ENCODE results near the gene RASSF4.

The RASSF4 gene

DNA sequence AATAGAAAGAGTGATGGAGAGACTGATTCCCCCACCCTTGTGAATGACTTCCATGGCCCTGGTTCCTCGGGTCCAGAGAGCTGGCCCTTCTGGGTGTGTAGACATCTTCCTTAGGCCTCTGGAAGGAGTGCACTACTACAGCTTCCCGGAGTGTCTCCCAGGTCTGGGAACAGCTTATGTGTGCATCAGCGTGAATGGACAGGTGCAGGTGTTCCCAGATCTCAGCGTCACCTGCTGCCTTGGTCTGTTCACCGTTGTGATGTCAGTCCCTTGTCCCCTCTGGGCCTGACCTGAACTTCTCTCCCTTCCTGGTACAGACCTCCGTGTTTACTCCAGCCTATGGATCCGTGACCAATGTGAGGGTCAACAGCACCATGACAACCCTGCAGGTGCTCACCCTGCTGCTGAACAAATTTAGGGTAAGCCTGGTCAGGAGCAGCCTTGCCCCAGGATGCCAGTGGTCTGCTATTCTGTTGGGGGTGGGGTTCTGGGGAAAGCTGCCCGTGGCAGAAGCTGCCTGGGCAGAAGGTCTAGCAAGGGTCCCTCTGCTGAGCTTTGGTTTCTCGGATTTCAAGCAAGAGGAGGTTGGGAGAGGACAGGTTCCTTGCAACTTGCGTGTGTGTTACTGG, 29.5 kb downstream of the RASSF4 start:
- H4K20me1 ChIP-seq (ENCODE audit: insufficient read depth, low read length) = no peaks in the 10 kb centered on the region
- H3K27ac ChIP-seq (ENCODE audit: low read length) = no peak overlapping the region
- H3K36me3 ChIP-seq (ENCODE audit: insufficient read depth, low read length) = no peaks in the 10 kb centered on the region
- peaks cover 4% of the 10 kb centered on the region for H3K4me1 ChIP-seq (ENCODE audit: insufficient read depth, low read length)
- H3K27me3 ChIP-seq (ENCODE audit: insufficient read depth, low read length, poor library complexity) = no peaks in the 10 kb centered on the region
- no peaks in the 10 kb centered on the region for H3K79me2 ChIP-seq (ENCODE audit: insufficient read depth, low read length)
- TF ChIP-seq, protein P1, sequence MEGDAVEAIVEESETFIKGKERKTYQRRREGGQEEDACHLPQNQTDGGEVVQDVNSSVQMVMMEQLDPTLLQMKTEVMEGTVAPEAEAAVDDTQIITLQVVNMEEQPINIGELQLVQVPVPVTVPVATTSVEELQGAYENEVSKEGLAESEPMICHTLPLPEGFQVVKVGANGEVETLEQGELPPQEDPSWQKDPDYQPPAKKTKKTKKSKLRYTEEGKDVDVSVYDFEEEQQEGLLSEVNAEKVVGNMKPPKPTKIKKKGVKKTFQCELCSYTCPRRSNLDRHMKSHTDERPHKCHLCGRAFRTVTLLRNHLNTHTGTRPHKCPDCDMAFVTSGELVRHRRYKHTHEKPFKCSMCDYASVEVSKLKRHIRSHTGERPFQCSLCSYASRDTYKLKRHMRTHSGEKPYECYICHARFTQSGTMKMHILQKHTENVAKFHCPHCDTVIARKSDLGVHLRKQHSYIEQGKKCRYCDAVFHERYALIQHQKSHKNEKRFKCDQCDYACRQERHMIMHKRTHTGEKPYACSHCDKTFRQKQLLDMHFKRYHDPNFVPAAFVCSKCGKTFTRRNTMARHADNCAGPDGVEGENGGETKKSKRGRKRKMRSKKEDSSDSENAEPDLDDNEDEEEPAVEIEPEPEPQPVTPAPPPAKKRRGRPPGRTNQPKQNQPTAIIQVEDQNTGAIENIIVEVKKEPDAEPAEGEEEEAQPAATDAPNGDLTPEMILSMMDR (IDR thresholded peaks at IDR 0.05; ENCODE audit: borderline replicate concordance, extremely low read depth, low read length, poor library complexity, severe bottlenecking) = no peak
- TF ChIP-seq EZH2 (IDR thresholded peaks at IDR 0.05; ENCODE audit: borderline replicate concordance, low read depth, low read length, severe bottlenecking) = no peak
- no peak overlapping the region for H3K9ac ChIP-seq (ENCODE audit: low read depth, low read length)
- ATAC-seq (ENCODE audit: insufficient read depth, low read depth) (no peak), DNase-seq (no peak)
- no peak overlapping the region for H2AFZ ChIP-seq (ENCODE audit: low read depth, low read length)
- no peak overlapping the region for H3K4me3 ChIP-seq (ENCODE audit: low read depth in 1 of 2, low read length in 2 of 2)
- H3K9me3 ChIP-seq (ENCODE audit: insufficient read depth, low read length, severe bottlenecking) = no peaks in the 10 kb centered on the region
- no peak overlapping the region for H3K4me2 ChIP-seq (ENCODE audit: insufficient read depth, low read length)

DNA sequence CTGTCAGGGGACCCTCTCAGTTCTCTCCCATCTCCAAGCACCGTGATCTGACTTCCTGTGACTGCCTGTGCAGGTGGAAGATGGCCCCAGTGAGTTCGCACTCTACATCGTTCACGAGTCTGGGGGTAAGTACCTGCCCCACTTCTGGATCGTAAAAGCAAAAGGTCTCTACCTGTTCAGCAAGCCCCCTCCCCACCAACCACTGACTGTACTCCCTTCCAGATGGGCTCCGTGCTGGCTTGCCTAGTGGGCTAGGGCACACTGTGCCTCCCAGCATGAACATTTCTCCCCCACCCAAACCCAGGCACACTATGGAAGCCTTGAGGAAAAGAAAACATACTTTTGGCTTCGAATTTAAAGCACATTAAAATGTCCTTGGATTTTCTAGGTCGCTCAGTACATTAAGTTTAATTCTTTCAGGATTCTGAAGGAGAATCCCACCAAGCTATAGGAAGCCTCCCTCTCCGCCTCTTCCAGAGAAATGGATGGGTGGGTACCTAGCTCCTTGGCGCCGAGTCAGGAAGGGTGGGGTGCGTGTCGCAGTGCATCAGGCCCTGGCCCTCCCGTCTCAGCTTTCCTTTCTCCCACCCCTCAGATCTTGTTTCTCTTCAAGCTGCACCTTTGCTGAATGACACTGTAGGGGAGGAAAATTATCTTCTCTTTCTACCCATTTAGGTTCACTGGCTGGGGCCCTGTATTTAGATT, 30.1 kb downstream of the RASSF4 start:
- H3K27me3 ChIP-seq (ENCODE audit: insufficient read depth, low read length, poor library complexity) = no peaks in the 10 kb centered on the region

DNA sequence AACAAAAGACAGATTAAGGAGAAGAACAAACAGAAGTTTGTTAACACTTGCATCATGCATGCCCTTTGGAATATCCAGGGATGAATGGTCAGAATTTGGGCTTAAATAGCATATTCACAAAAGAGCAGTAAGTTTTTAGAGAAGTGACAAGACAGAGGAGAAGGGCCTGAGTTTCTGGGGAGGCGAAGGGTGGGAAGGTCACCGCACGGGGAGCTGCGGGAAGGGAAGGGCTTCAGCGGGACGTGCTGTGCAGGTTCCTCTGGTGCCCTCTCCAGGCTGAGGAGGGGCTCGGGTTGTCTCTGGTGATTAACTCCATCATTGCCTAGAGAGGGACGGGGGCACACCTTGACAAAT, 30.7 kb downstream of the RASSF4 start:
- Histone ChIP-seq H2AFZ (ENCODE audit: low read depth, low read length) (no peak overlapping the region), H3K4me3 (ENCODE audit: low read depth in 1 of 2, low read length in 2 of 2) (no peak overlapping the region), H3K79me2 (ENCODE audit: insufficient read depth, low read length) (no peaks in the 10 kb centered on the region), H4K20me1 (ENCODE audit: insufficient read depth, low read length) (no peaks in the 10 kb centered on the region), H3K36me3 (ENCODE audit: insufficient read depth, low read length) (no peaks in the 10 kb centered on the region), H3K4me2 (ENCODE audit: insufficient read depth, low read length) (no peak overlapping the region), H3K27me3 (ENCODE audit: insufficient read depth, low read length, poor library complexity) (no peaks in the 10 kb centered on the region), H3K9me3 (ENCODE audit: insufficient read depth, low read length, severe bottlenecking) (no peaks in the 10 kb centered on the region), H3K9ac (ENCODE audit: low read depth, low read length) (no peak overlapping the region), H3K27ac (ENCODE audit: low read length) (no peak overlapping the region), H3K4me1 (ENCODE audit: insufficient read depth, low read length) (peaks cover 17% of the 10 kb centered on the region)
- ATAC-seq (ENCODE audit: insufficient read depth, low read depth) (no peak), DNase-seq (no peak)
- no peak for TF ChIP-seq EZH2 (IDR thresholded peaks at IDR 0.05; ENCODE audit: borderline replicate concordance, low read depth, low read length, severe bottlenecking)
- TF ChIP-seq, protein P1 (IDR thresholded peaks at IDR 0.05; ENCODE audit: borderline replicate concordance, extremely low read depth, low read length, poor library complexity, severe bottlenecking) = peak; percentile 17

More for the DNA sequence above, 30.1 kb downstream of the RASSF4 start:
- Histone ChIP-seq H3K4me1 (ENCODE audit: insufficient read depth, low read length) (peaks cover 11% of the 10 kb centered on the region), H3K79me2 (ENCODE audit: insufficient read depth, low read length) (no peaks in the 10 kb centered on the region), H3K9me3 (ENCODE audit: insufficient read depth, low read length, severe bottlenecking) (no peaks in the 10 kb centered on the region), H3K36me3 (ENCODE audit: insufficient read depth, low read length) (no peaks in the 10 kb centered on the region), H2AFZ (ENCODE audit: low read depth, low read length) (no peak overlapping the region), H3K27ac (ENCODE audit: low read length) (no peak overlapping the region), H3K4me3 (ENCODE audit: low read depth in 1 of 2, low read length in 2 of 2) (no peak overlapping the region), H4K20me1 (ENCODE audit: insufficient read depth, low read length) (no peaks in the 10 kb centered on the region), H3K4me2 (ENCODE audit: insufficient read depth, low read length) (no peak overlapping the region), H3K9ac (ENCODE audit: low read depth, low read length) (no peak overlapping the region)
- no peak for TF ChIP-seq EZH2 (IDR thresholded peaks at IDR 0.05; ENCODE audit: borderline replicate concordance, low read depth, low read length, severe bottlenecking)
- TF ChIP-seq, protein P1 (IDR thresholded peaks at IDR 0.05; ENCODE audit: borderline replicate concordance, extremely low read depth, low read length, poor library complexity, severe bottlenecking) = no peak
- ATAC-seq (ENCODE audit: insufficient read depth, low read depth) = no peak
- no peak for DNase-seq

Measured in DND-41 (cell line).